NB4 (cell line): ENCODE measurements around the gene SNRPD3.

Source experiments
- DNase-seq: peaks from one replicate; pipeline ENCODE4 v3.0.0; 2010; ENCODE audit warnings: low read depth
- H3K4me3 ChIP-seq: one replicate; pipeline ENCODE4 v1.5.1; 2011; ENCODE audit warnings: mild to moderate bottlenecking, low read depth, low read length, moderate library complexity
- CTCF ChIP-seq: IDR thresholded peaks from one replicate; pipeline ENCODE4 v1.5.1; 2012; ENCODE audit warnings: low read depth, low read length
- MAX ChIP-seq: IDR thresholded peaks from 2 replicates; pipeline ENCODE4 v1.6.1; 2011; ENCODE audit warnings: low read depth, low read length
- MYC ChIP-seq: IDR thresholded peaks from 2 replicates; pipeline ENCODE4 v1.6.1; 2011; ENCODE audit warnings: low read depth, low read length
- POLR2A ChIP-seq: IDR thresholded peaks from 2 replicates; pipeline ENCODE4 v1.6.1; 2011; ENCODE audit warnings: mild to moderate bottlenecking; ENCODE audit not compliant: insufficient read length; ENCODE audit errors: extremely low read depth

Gene SNRPD3

GRCh38 chr22:24540470-24540869 is 15.3 kb upstream of the SNRPD3 start:
- no peak for DNase-seq
- no peak overlapping the region for H3K4me3 ChIP-seq
- no peak for TF ChIP-seq MYC
- no peak for TF ChIP-seq MAX
- no peak for TF ChIP-seq POLR2A
- TF ChIP-seq CTCF, result no peak

- TF ChIP-seq POLR2A, result no peak
- TF ChIP-seq MYC, result no peak
- TF ChIP-seq CTCF, result no peak
- TF ChIP-seq MAX, result no peak
- H3K4me3 ChIP-seq, result no peak overlapping the region
- peak; percentile 55 for DNase-seq
Measured at GRCh38 chr22:24541681-24542515, 13.9 kb upstream of the SNRPD3 start.

GRCh38 chr22:24542641-24543040 is 13.2 kb upstream of the SNRPD3 start:
- H3K4me3 ChIP-seq, result no peak overlapping the region
- DNase-seq, result no peak

GRCh38 chr22:24543185-24543601 is 12.6 kb upstream of the SNRPD3 start:
- no peak overlapping the region for H3K4me3 ChIP-seq
- DNase-seq, result no peak
- TF ChIP-seq POLR2A (no peak), MAX (no peak), CTCF (no peak), MYC (no peak)

More at GRCh38 chr22:24542641-24543040, 13.2 kb upstream of the SNRPD3 start:
- TF ChIP-seq POLR2A (no peak), MAX (no peak), MYC (no peak), CTCF (no peak)

GRCh38 chr22:24543679-24544243 is 12.0 kb upstream of the SNRPD3 start:
- no peak for DNase-seq
- TF ChIP-seq POLR2A (no peak), MAX (no peak), CTCF (no peak), MYC (no peak)
- H3K4me3 ChIP-seq, result no peak overlapping the region
